Osteocyte (in vitro differentiated cells): ENCODE data around the gene FBXO38. TPM values are rescaled to one million over a fixed set of nuclear protein-coding genes. Genes with fewer than 3 reads are reported as not detected.

Experiments
- DNase-seq: peaks from one replicate; pipeline ENCODE4 v3.0.0; 2021; ENCODE audit warnings: mixed read lengths; ENCODE audit not compliant: unreplicated experiment; ENCODE audit errors: extremely low spot score
- H3K27ac Mint-ChIP-seq: one replicate; pipeline ENCODE4 v1.8.0; 2021; ENCODE audit warnings: mild to moderate bottlenecking, mixed read lengths; ENCODE audit not compliant: unreplicated experiment
- H3K27me3 Mint-ChIP-seq: one replicate; pipeline ENCODE4 v1.8.0; 2021; ENCODE audit warnings: mixed read lengths; ENCODE audit not compliant: unreplicated experiment
- H3K36me3 Mint-ChIP-seq: one replicate; pipeline ENCODE4 v1.8.0; 2021; ENCODE audit warnings: mixed read lengths; ENCODE audit not compliant: unreplicated experiment
- H3K4me1 Mint-ChIP-seq: one replicate; pipeline ENCODE4 v1.8.0; 2021; ENCODE audit warnings: mixed read lengths; ENCODE audit not compliant: unreplicated experiment
- H3K4me3 Mint-ChIP-seq: one replicate; pipeline ENCODE4 v1.8.0; 2021; ENCODE audit warnings: mild to moderate bottlenecking, moderate library complexity, mixed read lengths; ENCODE audit not compliant: unreplicated experiment
- H3K9me3 Mint-ChIP-seq: one replicate; pipeline ENCODE4 v1.8.0; 2021; ENCODE audit warnings: mixed read lengths; ENCODE audit not compliant: unreplicated experiment
- total RNA-seq: library from RNA; stranded (reverse); gene quantifications from 2 replicates; pipeline ENCODE4 v1.2.1, GENCODE V29; 2021
- TF ChIP-seq, protein P1 (sequence below): fragments of 200-600 bp; sonication (generic); IDR thresholded peaks from 2 replicates; pipeline ENCODE4 v1.5.0; 2021; ENCODE audit warnings: antibody characterized with exemption, mild to moderate bottlenecking, moderate library complexity

The FBXO38 gene
- total RNA-seq, 1 donor from 2014 or later = 50.1 TPM

DNA sequence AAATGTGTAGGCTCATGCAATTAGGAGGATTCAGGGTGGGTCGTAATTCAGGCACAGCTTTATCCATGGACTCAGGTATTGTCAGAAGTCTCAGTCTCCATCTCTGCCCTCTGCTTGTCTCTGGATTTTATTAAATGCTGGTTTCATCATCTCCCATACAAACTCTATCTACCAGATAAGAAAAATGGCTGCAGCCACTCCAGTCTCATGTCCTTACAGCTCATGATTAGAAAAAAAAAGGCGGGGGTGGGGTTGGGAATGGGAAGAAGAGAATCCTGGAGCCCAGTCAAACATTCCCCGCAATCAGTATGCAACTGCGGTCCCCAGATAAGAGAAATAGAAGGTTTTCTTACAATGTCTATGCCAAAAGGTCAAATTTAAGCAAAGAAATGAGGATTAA lies 7.6 kb upstream of the FBXO38 start:
- H3K4me3 Mint-ChIP-seq = no peak overlapping the region
- H3K4me1 Mint-ChIP-seq = no peaks in the 10 kb centered on the region
- H3K9me3 Mint-ChIP-seq = no peaks in the 10 kb centered on the region
- no peak overlapping the region for H3K27ac Mint-ChIP-seq
- H3K36me3 Mint-ChIP-seq = no peaks in the 10 kb centered on the region
- no peak for DNase-seq
- no peaks in the 10 kb centered on the region for H3K27me3 Mint-ChIP-seq
- TF ChIP-seq, protein P1, sequence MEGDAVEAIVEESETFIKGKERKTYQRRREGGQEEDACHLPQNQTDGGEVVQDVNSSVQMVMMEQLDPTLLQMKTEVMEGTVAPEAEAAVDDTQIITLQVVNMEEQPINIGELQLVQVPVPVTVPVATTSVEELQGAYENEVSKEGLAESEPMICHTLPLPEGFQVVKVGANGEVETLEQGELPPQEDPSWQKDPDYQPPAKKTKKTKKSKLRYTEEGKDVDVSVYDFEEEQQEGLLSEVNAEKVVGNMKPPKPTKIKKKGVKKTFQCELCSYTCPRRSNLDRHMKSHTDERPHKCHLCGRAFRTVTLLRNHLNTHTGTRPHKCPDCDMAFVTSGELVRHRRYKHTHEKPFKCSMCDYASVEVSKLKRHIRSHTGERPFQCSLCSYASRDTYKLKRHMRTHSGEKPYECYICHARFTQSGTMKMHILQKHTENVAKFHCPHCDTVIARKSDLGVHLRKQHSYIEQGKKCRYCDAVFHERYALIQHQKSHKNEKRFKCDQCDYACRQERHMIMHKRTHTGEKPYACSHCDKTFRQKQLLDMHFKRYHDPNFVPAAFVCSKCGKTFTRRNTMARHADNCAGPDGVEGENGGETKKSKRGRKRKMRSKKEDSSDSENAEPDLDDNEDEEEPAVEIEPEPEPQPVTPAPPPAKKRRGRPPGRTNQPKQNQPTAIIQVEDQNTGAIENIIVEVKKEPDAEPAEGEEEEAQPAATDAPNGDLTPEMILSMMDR = no peak

DNA sequence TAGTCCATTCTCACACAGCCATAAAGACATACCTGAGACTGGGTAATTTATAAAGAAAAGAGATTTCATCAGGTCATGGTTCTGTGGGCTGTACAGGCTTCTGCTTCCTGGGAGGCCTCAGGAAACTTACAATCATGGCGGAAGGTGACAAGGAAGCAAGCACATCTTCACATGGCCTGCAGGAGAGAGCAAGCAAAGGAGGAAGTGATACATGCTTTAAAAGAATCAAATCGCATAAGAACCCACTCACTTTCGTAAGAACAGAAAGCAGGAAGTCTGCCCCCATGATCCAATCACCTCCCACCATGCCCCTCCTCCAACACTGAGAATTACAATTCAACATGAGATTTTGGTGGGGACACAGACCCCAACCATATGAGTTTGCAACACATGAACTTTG lies 5.1 kb upstream of the FBXO38 start:
- no peak for DNase-seq
- TF ChIP-seq, protein P1 = no peak
- Mint-ChIP-seq H3K27me3 (no peaks in the 10 kb centered on the region), H3K27ac (no peak overlapping the region), H3K4me3 (no peak overlapping the region), H3K4me1 (peaks cover 8% of the 10 kb centered on the region), H3K9me3 (no peaks in the 10 kb centered on the region), H3K36me3 (no peaks in the 10 kb centered on the region)

DNA sequence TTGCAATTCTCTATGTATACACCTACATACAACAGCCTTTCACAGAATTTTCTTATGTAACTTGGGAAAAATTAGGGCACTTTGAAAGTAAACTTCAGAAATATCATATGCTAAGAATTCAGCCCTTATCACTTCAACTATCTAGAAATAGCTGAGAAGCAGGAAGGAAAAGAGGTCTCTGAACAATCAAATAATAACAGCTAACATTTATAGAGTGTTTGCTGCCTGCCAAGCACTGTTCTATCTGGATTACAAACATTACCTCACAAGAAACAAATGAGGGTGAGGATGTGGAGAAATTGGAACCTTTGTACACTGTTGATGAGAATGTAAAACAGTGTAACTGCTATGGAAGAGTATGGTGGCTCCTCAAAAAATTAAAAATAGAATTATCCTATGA lies 4.4 kb upstream of the FBXO38 start:
- TF ChIP-seq, protein P1 = no peak
- Mint-ChIP-seq H3K36me3 (no peaks in the 10 kb centered on the region), H3K27me3 (no peaks in the 10 kb centered on the region), H3K9me3 (no peaks in the 10 kb centered on the region), H3K27ac (no peak overlapping the region), H3K4me1 (peaks cover 13% of the 10 kb centered on the region), H3K4me3 (no peak overlapping the region)
- no peak for DNase-seq

DNA sequence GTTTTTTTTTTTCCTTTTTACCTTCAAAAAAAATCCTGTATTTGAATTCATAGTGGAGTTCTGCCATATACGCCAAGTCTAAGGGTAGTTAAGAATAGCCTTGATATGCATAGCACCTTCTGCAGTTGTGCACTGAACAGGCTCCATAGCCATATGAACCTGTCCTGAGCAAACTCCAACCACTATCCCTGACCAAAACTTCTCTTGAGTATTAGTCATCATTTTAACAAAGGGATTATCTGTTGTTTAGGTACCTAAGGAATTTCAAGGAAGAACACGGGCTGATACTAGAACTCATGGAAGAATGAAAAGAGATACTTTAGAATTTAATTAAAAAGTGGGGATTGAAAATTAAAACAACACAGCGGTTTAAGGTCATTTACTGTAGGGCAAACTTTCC lies 1.9 kb upstream of the FBXO38 start:
- Mint-ChIP-seq H3K27me3 (no peaks in the 10 kb centered on the region), H3K36me3 (peaks cover 4% of the 10 kb centered on the region), H3K27ac (no peak overlapping the region), H3K9me3 (no peaks in the 10 kb centered on the region), H3K4me3 (no peak overlapping the region), H3K4me1 (peaks cover 36% of the 10 kb centered on the region)
- DNase-seq = no peak
- TF ChIP-seq, protein P1 = no peak

DNA sequence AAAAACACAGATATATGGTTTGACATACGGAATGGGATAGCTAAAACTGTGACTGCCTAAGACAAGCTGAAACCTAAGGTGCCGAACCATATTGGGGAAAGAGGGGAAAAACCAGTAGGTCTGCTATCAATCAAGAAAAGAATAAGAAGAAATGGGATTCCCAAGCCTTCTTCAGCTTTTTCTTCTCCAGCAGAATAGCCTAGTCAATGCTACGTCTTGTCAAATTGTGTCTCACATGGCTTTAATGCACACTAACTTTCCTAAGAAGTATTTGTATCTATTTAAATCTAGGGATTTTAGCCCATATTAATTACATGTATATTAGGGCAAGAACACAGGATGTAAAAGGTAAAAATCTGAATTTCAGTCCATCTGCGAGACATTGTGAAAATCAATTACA lies 797 bp upstream of the FBXO38 start:
- H3K9me3 Mint-ChIP-seq = no peaks in the 10 kb centered on the region
- H3K4me1 Mint-ChIP-seq = peaks cover 47% of the 10 kb centered on the region
- DNase-seq = no peak
- H3K36me3 Mint-ChIP-seq = peaks cover 7% of the 10 kb centered on the region
- H3K27ac Mint-ChIP-seq = peak overlapping the region; percentile 98
- TF ChIP-seq, protein P1 = no peak
- H3K4me3 Mint-ChIP-seq = peak overlapping the region; percentile 85
- no peaks in the 10 kb centered on the region for H3K27me3 Mint-ChIP-seq
